Activated CD8-positive, alpha-beta T cell treated with anti-CD3 and anti-CD28 coated beads, Interleukin-2, amount 10 ng/mL, durations not matched to agents 7 days and 5 days (primary cell): ENCODE results near the gene ARAF. TPM values are rescaled to one million over a fixed set of nuclear protein-coding genes. Genes with fewer than 3 reads are reported as not detected.
A peak's percentile ranks its signal among the peaks of the same experiment; 100 is the strongest.

Experiments used
- ATAC-seq: fragments of 150-1000 bp; cut with Tn5 transposase; one replicate; pipeline ENCODE4 v1.10.0; 2021; ENCODE audit warnings: moderate library complexity
- CTCF ChIA-PET: fragments of 350-600 bp; sonication (Branson Sonifier 250); formaldehyde crosslinking; loops from one replicate; lab custom pipeline; 2021; ENCODE audit warnings: antibody characterized with exemption; lab: Charles Lee
- POLR2A ChIA-PET: fragments of 350-600 bp; sonication (Branson Sonifier 250); formaldehyde crosslinking; loops from one replicate; lab custom pipeline; 2021; ENCODE audit warnings: antibody characterized with exemption; lab: Charles Lee
- DNase-seq: peaks from one replicate; pipeline ENCODE4 v3.0.0-alpha.2; 2020
- H3K27ac Mint-ChIP-seq: one replicate; pipeline ENCODE4 v1.8.0; 2021; ENCODE audit warnings: mild to moderate bottlenecking, mixed read lengths
- H3K27me3 Mint-ChIP-seq: one replicate; pipeline ENCODE4 v1.8.0; 2021; ENCODE audit warnings: low read depth, mixed read lengths
- H3K36me3 Mint-ChIP-seq: one replicate; pipeline ENCODE4 v1.8.0; 2021; ENCODE audit warnings: low read depth, mixed read lengths
- H3K4me1 Mint-ChIP-seq: one replicate; pipeline ENCODE4 v1.8.0; 2021; ENCODE audit warnings: low read depth, mixed read lengths
- H3K4me3 Mint-ChIP-seq: one replicate; pipeline ENCODE4 v1.8.0; 2021; ENCODE audit warnings: mild to moderate bottlenecking, mixed read lengths
- H3K9me3 Mint-ChIP-seq: one replicate; pipeline ENCODE4 v1.8.0; 2022; ENCODE audit warnings: mixed read lengths; ENCODE audit not compliant: insufficient read depth
- total RNA-seq, 2 experiments: library from RNA; stranded (reverse); gene quantifications; one replicate each; pipeline ENCODE4 v1.2.3, GENCODE V29; 2021

ARAF gene
- total RNA-seq, 2 experiments from 2014 or later = 66.7 to 68.4 TPM

DNA sequence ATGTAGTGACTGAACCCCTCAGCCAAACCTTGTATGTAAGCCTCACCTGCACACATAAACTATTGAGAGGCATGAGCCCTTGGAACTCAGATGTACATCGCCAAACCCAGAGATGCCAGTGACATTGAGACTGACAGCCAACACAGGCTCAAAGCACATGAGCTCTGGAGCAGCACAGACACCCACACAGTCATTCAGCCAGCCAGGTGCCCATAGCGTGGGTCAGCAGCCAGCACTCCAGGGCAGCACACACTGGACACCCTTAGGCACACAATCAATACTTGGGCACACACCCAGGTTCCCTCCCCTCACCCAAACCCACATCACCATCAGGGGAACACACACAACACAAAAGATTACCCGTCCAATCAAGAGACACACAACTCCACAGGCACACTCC is 16.9 kb downstream of the ARAF start:
- Mint-ChIP-seq H3K9me3 (no peaks in the 10 kb centered on the region), H3K27ac (no peak overlapping the region), H3K4me3 (no peak overlapping the region), H3K4me1 (peaks cover 18% of the 10 kb centered on the region), H3K36me3 (no peaks in the 10 kb centered on the region), H3K27me3 (peaks cover 8% of the 10 kb centered on the region)
- ATAC-seq = no peak
- ChIA-PET CTCF (no interaction called here), POLR2A (no interaction called here)
- no peak for DNase-seq

DNA sequence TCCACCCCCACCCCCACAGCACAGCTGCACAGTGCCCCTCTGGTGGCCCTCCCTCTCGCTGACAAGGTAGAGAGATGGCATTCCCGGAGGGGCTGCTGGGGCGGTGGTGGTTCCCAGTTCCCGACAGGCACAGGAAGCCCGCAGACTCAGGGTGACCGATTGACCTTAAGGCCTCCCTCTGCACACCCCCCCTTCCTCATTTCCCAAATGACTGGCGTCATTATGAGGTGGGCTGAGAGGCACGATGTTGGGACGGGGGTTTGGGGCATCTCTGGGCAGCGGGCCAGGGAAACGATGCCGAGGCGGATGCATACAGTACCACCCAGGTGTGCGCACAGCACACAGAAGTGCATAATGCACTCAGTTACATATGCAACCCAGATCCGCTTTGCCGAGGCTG is 17.7 kb downstream of the ARAF start:
- peaks cover 23% of the 10 kb centered on the region for H3K4me1 Mint-ChIP-seq
- no peaks in the 10 kb centered on the region for H3K9me3 Mint-ChIP-seq
- ChIA-PET CTCF (no interaction called here), POLR2A (no interaction called here)
- no peak for ATAC-seq
- H3K4me3 Mint-ChIP-seq = no peak overlapping the region
- no peak overlapping the region for H3K27ac Mint-ChIP-seq
- H3K36me3 Mint-ChIP-seq = peaks cover 4% of the 10 kb centered on the region
- no peak for DNase-seq
- H3K27me3 Mint-ChIP-seq = peaks cover 5% of the 10 kb centered on the region

DNA sequence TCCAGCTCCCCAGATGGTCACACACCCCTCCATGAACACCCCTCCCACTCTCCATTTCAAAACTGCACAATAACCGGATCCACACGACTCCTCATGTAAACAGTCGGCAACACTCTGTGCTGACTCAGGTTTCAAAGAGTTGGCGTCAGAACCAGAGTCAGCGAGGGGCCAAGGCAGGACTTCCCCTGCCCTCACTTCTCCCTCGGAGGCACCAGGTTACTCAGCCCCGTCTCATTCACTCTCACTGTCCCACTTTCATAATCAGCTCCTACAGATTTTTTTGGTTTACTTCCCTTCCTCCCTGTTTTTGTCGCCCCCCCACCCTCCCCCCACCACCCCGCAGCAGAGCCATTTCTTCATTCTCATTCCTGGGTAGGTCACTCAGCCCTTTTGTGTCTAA is 18.5 kb downstream of the ARAF start:
- no peak overlapping the region for H3K27ac Mint-ChIP-seq
- CTCF ChIA-PET = interaction anchor here (0.9 kb wide), 1 partner anchor 10 kb away, joined by 4 read pairs; no protein-coding TSS in a partner anchor

DNA sequence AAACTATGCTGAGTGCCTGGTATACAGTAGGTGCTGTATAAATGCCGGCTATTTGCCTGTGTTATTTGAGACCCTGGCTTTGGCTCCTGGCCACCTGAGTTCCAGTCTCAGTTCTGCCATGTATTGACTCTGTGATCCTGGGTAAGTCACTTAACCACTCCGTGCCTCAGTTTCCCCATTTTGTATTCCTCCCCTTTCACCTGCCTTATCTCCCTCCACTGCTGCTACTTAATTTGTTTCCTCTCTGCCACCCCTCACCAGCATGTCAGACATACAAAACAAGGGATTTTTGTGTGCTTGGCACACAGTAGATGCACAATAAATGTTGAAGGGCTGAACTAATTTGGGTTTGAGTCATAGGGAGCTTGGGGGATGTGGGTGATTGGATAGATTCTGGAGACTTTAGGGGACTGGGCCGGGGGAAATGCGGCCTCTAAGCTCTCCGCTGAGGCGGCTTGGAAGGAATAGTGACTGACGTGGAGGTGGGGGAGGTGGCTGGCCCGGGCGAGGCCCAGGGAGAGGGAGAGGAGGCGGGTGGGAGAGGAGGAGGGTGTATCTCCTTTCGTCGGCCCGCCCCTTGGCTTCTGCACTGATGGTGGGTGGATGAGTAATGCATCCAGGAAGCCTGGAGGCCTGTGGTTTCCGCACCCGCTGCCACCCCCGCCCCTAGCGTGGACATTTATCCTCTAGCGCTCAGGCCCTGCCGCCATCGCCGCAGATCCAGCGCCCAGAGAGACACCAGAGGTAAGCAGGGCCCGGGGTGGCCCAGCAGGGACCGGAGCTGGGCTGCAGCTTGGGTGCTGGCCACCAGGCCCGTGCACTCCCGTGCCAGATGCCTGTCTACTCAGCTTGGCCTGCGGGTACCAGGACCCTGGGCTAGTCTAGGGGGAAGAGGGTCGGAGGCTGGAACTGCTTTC is 21.0 kb downstream of the ARAF start, which contains the start of gene TIMP1:
TSS of gene TIMP1 (plus strand) at position 706 of the 917 bp plus-strand sequence. CDS start 980 bp downstream, outside the sequence.
- ChIA-PET CTCF (interaction anchor here (1.5 kb wide), 1 partner anchor 47 kb away, joined by 6 read pairs; no protein-coding TSS in a partner anchor), POLR2A (interaction anchor here (1.0 kb wide), 1 partner anchor 26 kb away, joined by 3 read pairs; no protein-coding TSS in a partner anchor)
- Mint-ChIP-seq H3K27ac (peak within 1 kb of the TSS; percentile 72), H3K4me1 (peaks cover 21% of the 10 kb centered on the region), H3K36me3 (peaks cover 12% of the 10 kb centered on the region), H3K27me3 (peaks cover 5% of the 10 kb centered on the region), H3K9me3 (no peaks in the 10 kb centered on the region), H3K4me3 (peak within 1 kb of the TSS; percentile 54)
- ATAC-seq = peak; percentile 99
- DNase-seq = peak; percentile 89

More for the DNA sequence above, 18.5 kb downstream of the ARAF start:
- Mint-ChIP-seq H3K36me3 (peaks cover 7% of the 10 kb centered on the region), H3K27me3 (peaks cover 5% of the 10 kb centered on the region), H3K9me3 (no peaks in the 10 kb centered on the region), H3K4me1 (peaks cover 24% of the 10 kb centered on the region), H3K4me3 (no peak overlapping the region)
- DNase-seq (no peak), ATAC-seq (no peak)
- POLR2A ChIA-PET = interaction anchor here (0.5 kb wide), 1 partner anchor 346 kb away, joined by 3 read pairs; the partner anchor contains the start of gene USP11

GRCh38 chrX:47583240-47583861 is 22.3 kb downstream of the ARAF start:
- Mint-ChIP-seq H3K36me3 (peaks cover 13% of the 10 kb centered on the region), H3K4me3 (peak overlapping the region; percentile 48), H3K9me3 (no peaks in the 10 kb centered on the region), H3K4me1 (peaks cover 21% of the 10 kb centered on the region), H3K27me3 (peaks cover under 1% of the 10 kb centered on the region), H3K27ac (peak overlapping the region; percentile 72)
- POLR2A ChIA-PET = interaction anchor here (1.0 kb wide), 1 partner anchor 27 kb away, joined by 3 read pairs; no protein-coding TSS in a partner anchor
- no peak for ATAC-seq
- no peak for DNase-seq
- CTCF ChIA-PET = no interaction called here

- Mint-ChIP-seq H3K36me3 (peaks cover 13% of the 10 kb centered on the region), H3K4me3 (no peak overlapping the region), H3K27me3 (no peaks in the 10 kb centered on the region), H3K27ac (no peak overlapping the region), H3K4me1 (peaks cover 18% of the 10 kb centered on the region), H3K9me3 (no peaks in the 10 kb centered on the region)
- ATAC-seq = no peak
- no peak for DNase-seq
- POLR2A ChIA-PET = no interaction called here
- CTCF ChIA-PET = no interaction called here
These were observed 23.7 kb downstream of the ARAF start for GRCh38 chrX:47584714-47585113.

DNA sequence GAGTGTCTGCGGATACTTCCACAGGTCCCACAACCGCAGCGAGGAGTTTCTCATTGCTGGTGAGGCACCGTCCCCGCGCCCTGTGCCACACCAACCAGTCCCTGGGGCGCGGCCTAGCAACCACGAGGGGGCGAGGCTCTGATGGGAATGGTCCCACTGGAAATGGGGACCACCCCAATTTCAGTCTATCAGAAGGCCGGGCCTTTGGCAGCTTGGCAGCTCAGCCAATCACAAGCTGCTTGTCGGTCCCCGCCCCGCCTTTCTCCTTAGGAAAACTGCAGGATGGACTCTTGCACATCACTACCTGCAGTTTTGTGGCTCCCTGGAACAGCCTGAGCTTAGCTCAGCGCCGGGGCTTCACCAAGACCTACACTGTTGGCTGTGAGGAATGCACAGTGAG is 24.3 kb downstream of the ARAF start:
- ChIA-PET POLR2A (no interaction called here), CTCF (no interaction called here)
- peaks cover 13% of the 10 kb centered on the region for H3K36me3 Mint-ChIP-seq
- H3K4me3 Mint-ChIP-seq = no peak overlapping the region
- ATAC-seq (no peak), DNase-seq (no peak)
- H3K4me1 Mint-ChIP-seq = peaks cover 18% of the 10 kb centered on the region
- no peaks in the 10 kb centered on the region for H3K9me3 Mint-ChIP-seq
- H3K27ac Mint-ChIP-seq = no peak overlapping the region
- no peaks in the 10 kb centered on the region for H3K27me3 Mint-ChIP-seq

DNA sequence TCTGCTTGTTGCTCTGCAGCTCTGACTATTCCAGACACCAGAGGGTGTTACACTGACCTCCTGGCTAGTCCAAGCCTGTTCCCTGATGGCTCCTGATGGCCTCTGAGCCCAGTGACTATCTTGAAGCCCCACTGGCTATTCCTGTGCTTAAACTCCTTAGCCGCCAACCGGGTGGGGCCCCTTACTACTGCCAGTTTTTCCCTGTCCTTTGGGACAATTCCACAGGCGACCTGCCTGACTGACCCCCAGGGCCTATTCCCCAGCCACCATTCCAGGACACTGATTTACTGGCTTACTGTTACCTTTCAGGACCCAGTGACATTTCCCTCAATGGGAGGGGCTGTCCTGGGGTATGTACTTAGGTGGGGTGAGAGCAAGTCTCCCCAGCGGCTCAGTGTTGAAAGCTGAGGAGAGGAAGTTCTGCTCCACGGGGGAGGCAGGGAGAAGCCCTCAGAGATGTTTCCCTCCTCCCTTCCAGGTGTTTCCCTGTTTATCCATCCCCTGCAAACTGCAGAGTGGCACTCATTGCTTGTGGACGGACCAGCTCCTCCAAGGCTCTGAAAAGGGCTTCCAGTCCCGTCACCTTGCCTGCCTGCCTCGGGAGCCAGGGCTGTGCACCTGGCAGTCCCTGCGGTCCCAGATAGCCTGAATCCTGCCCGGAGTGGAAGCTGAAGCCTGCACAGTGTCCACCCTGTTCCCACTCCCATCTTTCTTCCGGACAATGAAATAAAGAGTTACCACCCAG is 25.2 kb downstream of the ARAF start:
- ChIA-PET POLR2A (no interaction called here), CTCF (no interaction called here)
- no peaks in the 10 kb centered on the region for H3K27me3 Mint-ChIP-seq
- H3K4me3 Mint-ChIP-seq = no peak overlapping the region
- peaks cover 18% of the 10 kb centered on the region for H3K4me1 Mint-ChIP-seq
- H3K27ac Mint-ChIP-seq = no peak overlapping the region
- no peak for ATAC-seq
- DNase-seq = no peak
- H3K36me3 Mint-ChIP-seq = peaks cover 13% of the 10 kb centered on the region
- H3K9me3 Mint-ChIP-seq = no peaks in the 10 kb centered on the region

- H3K9me3 Mint-ChIP-seq = no peaks in the 10 kb centered on the region
- no peak overlapping the region for H3K27ac Mint-ChIP-seq
- peaks cover 9% of the 10 kb centered on the region for H3K4me1 Mint-ChIP-seq
- DNase-seq = no peak
- H3K27me3 Mint-ChIP-seq = no peaks in the 10 kb centered on the region
- H3K4me3 Mint-ChIP-seq = no peak overlapping the region
- ChIA-PET CTCF (no interaction called here), POLR2A (no interaction called here)
- peaks cover 13% of the 10 kb centered on the region for H3K36me3 Mint-ChIP-seq
- ATAC-seq = no peak
These were observed 26.3 kb downstream of the ARAF start for GRCh38 chrX:47587091-47587891.

DNA sequence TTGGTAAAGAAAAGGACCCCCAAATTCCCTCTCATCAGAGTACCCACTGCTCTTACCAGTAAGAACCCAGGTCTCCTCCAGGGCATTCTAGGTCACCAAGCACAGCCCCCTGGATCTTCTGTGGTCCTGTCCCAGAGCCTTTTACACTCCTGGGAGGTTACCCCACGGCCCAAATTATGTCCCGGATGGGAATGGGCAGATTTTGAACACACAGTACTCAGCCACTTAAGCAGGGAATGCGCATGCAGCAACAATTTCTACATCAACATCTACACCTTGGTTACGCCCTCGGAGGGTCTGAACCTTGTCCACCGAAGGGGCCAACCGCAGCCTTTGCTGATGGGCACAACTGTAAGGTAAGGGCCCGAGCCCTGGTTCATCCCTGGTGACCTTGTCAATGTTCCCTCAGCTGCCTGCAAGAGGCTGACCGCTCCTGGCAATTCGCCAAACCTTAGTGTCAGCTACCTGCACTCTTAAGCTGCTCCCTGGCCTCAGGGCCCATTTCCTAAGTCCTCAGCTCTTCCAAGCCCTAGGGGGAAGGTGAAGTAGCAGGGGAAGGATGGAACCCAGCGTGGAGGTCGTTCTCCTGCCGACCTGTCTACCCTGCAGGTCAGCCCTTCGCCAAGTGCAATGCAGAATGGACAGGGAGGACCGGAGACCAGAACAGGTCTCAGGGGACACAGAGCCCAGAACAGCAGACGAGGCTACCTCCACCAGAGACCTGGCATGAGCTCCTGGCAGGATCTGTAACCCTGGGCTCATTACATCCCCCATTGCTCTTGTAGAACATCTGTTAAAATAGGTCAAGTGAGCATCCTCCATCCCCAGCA is 27.1 kb downstream of the ARAF start:
- no peak for DNase-seq
- Mint-ChIP-seq H3K36me3 (peaks cover 13% of the 10 kb centered on the region), H3K4me1 (peaks cover 6% of the 10 kb centered on the region), H3K27me3 (no peaks in the 10 kb centered on the region), H3K4me3 (no peak overlapping the region), H3K9me3 (no peaks in the 10 kb centered on the region), H3K27ac (no peak overlapping the region)
- no peak for ATAC-seq
- ChIA-PET POLR2A (no interaction called here), CTCF (no interaction called here)
